OCI-LY7 (cell line): ENCODE data around the gene SLC25A6. TPM values are rescaled to one million over a fixed set of nuclear protein-coding genes. Genes with fewer than 3 reads are reported as not detected.

ENCODE experiments used
- BruUV-seq: library from RNA; stranded (reverse); fragments of 400-500 nt; replicated peaks from 2 replicates; lab custom pipeline; 2021; lab: Mats Ljungman, UMichigan
- CTCF ChIA-PET: fragments of 300-600 bp; sonication (Branson Sonifier 250); formaldehyde crosslinking; loops from one replicate; lab custom pipeline; 2022; ENCODE audit warnings: antibody characterized with exemption; ENCODE audit not compliant: unreplicated experiment; lab: Charles Lee
- POLR2A ChIA-PET: fragments of 300-600 bp; sonication (Branson Sonifier 250); formaldehyde crosslinking; loops from one replicate; lab custom pipeline; 2022; ENCODE audit warnings: antibody characterized with exemption; lab: Charles Lee
- DNase-seq: peaks from one replicate; pipeline ENCODE4 v3.0.0-alpha.2; 2015; ENCODE audit warnings: low spot score
- H2AFZ ChIP-seq: fragments of 200-600 bp; sonication (generic), shearing (Covaris generic); 2 replicates; pipeline ENCODE4 v1.6.1; 2014; ENCODE audit warnings: mild to moderate bottlenecking, antibody characterized with exemption, low read length, moderate library complexity
- H3K27ac ChIP-seq: fragments of 200-600 bp; sonication (generic); 2 replicates; pipeline ENCODE4 v1.5.1; 2014; ENCODE audit warnings: mixed run types, low read depth, mild to moderate bottlenecking, moderate library complexity, low read length, inconsistent platforms; ENCODE audit not compliant: poor library complexity, severe bottlenecking
- H3K36me3 ChIP-seq: fragments of 200-600 bp; sonication (generic); 2 replicates; pipeline ENCODE4 v1.6.1; 2014; ENCODE audit warnings: mild to moderate bottlenecking, antibody characterized with exemption, low read length, moderate library complexity, mixed read lengths; ENCODE audit not compliant: insufficient read depth
- H3K4me1 ChIP-seq: fragments of 200-600 bp; sonication (generic); 2 replicates; pipeline ENCODE4 v1.5.1; 2014; ENCODE audit warnings: mild to moderate bottlenecking, low read length; ENCODE audit not compliant: insufficient read depth, poor library complexity, severe bottlenecking
- H3K4me2 ChIP-seq: fragments of 200-600 bp; sonication (generic); 2 replicates; pipeline ENCODE4 v1.6.1; 2014; ENCODE audit warnings: mild to moderate bottlenecking, low read length
- H3K4me3 ChIP-seq: fragments of 200-600 bp; sonication (generic); 2 replicates; pipeline ENCODE4 v1.5.1; 2014; ENCODE audit warnings: mild to moderate bottlenecking, low read depth, low read length; ENCODE audit not compliant: poor library complexity, severe bottlenecking
- H3K79me2 ChIP-seq: fragments of 200-600 bp; sonication (generic); 2 replicates; pipeline ENCODE4 v1.6.1; 2016; ENCODE audit warnings: low read depth, mild to moderate bottlenecking, low read length, moderate library complexity, mixed read lengths; ENCODE audit not compliant: insufficient read depth
- H3K9me2 ChIP-seq: fragments of 200-600 bp; sonication (generic); 2 replicates; pipeline ENCODE4 v1.6.1; 2016; ENCODE audit warnings: mild to moderate bottlenecking, low read length, mixed read lengths; ENCODE audit not compliant: insufficient read depth
- H3K9me3 ChIP-seq: fragments of 200-600 bp; sonication (generic); 2 replicates; pipeline ENCODE4 v1.6.1; 2014; ENCODE audit warnings: mild to moderate bottlenecking, mixed run types, low read length, mixed read lengths
- H4K20me1 ChIP-seq: fragments of 200-600 bp; sonication (generic); 2 replicates; pipeline ENCODE4 v1.6.1; 2014; ENCODE audit warnings: mild to moderate bottlenecking, antibody characterized with exemption, low read length, moderate library complexity, mixed read lengths; ENCODE audit not compliant: insufficient read depth
- EZH2phosphoT487 ChIP-seq: fragments of 200-600 bp; sonication (generic); IDR thresholded peaks from 2 replicates; pipeline ENCODE4 v1.6.1; 2018; ENCODE audit warnings: low read depth, borderline replicate concordance, mild to moderate bottlenecking, mixed run types, antibody characterized with exemption, low read length, moderate library complexity, mixed read lengths
- intact Hi-C: fragments of 100-400 bp; cut with micrococcal nuclease; formaldehyde crosslinking; loops from one replicate; pipeline ENCODE4 v1.10.0; 2022; ENCODE audit not compliant: unreplicated experiment
- total RNA-seq, 2 experiments: library from RNA; depleted of rRNA in 1 of 2; stranded (reverse); fragments of >200 nt in 1 of 2; shearing (Covaris generic) in 1 of 2; gene quantifications; 2 replicates each; pipeline ENCODE4 v1.2.3, GENCODE V29; 2014 to 2022
- TF ChIP-seq, protein P1 (sequence below): fragments of 200-600 bp; sonication (generic); conservative IDR thresholded peaks from 2 replicates; pipeline ENCODE4 v1.5.1; 2014; ENCODE audit warnings: mild to moderate bottlenecking, antibody characterized with exemption, low read length, moderate library complexity, mixed read lengths

SLC25A6 gene
- total RNA-seq, 2 experiments from 2014 or later = 196 to 444 TPM

DNA sequence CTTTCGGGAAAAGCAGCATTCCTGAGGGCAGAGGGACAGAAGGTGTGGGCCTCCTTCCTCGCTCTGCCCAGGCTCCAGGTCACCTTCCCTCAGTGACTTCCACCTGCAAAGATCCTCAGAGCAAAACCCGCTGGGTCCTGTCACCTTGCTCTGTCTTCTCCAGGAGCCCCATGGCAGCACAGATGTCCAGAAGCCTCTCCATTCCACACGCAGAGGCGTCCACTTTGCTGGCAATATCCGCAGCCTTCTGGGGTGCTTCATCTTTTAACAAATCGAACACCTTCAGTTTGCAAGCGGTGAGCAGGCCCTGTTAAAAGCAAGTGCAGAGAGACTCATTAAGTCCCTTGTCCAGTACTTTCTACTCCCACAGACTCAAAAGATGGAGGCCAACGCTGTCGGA, 33.5 kb upstream of the SLC25A6 start:
- DNase-seq = no peak
- Histone ChIP-seq H3K4me1 (no peaks in the 10 kb centered on the region), H4K20me1 (no peaks in the 10 kb centered on the region), H3K4me3 (no peak overlapping the region), H3K4me2 (no peak overlapping the region), H3K27ac (no peak overlapping the region), H3K9me2 (no peaks in the 10 kb centered on the region), H3K9me3 (peaks cover 16% of the 10 kb centered on the region), H2AFZ (no peak overlapping the region), H3K36me3 (peaks cover 80% of the 10 kb centered on the region), H3K79me2 (no peaks in the 10 kb centered on the region)
- POLR2A ChIA-PET = no interaction called here
- no TSS peak for BruUV-seq
- CTCF ChIA-PET = no interaction called here
- no peak for TF ChIP-seq EZH2phosphoT487
- TF ChIP-seq, protein P1, sequence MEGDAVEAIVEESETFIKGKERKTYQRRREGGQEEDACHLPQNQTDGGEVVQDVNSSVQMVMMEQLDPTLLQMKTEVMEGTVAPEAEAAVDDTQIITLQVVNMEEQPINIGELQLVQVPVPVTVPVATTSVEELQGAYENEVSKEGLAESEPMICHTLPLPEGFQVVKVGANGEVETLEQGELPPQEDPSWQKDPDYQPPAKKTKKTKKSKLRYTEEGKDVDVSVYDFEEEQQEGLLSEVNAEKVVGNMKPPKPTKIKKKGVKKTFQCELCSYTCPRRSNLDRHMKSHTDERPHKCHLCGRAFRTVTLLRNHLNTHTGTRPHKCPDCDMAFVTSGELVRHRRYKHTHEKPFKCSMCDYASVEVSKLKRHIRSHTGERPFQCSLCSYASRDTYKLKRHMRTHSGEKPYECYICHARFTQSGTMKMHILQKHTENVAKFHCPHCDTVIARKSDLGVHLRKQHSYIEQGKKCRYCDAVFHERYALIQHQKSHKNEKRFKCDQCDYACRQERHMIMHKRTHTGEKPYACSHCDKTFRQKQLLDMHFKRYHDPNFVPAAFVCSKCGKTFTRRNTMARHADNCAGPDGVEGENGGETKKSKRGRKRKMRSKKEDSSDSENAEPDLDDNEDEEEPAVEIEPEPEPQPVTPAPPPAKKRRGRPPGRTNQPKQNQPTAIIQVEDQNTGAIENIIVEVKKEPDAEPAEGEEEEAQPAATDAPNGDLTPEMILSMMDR = no peak
- intact Hi-C loops = no loop called here

DNA sequence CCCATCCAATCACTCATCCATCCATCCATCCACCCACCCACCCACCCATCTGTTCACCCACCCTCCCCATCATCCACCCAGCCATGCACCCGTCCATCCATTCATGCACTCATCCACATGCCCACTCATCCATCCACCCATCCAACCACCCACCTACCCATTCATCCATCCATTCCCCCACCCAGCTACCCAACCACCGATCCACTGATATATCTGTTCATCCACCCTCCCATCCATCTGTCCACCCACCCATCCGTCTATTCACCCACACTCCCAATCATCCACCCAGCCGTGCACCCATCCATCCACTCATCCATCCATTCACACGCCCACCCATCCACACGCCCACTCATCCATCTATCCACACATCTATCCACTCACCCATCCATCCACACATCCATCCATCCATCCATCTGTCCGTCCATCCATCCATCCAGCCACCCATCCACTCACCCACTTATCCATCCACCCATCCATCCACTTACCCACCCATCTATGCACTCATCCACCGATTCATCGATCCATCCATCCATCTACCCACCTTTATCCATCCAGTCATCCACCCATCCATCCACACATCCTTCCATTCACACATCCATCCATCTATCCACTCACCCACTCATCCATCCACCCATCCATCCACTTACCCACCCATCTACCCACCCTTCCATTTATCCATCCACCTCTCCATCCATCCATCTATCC, 32.4 kb upstream of the SLC25A6 start:
- no peak for TF ChIP-seq EZH2phosphoT487
- TF ChIP-seq, protein P1 = no peak
- Histone ChIP-seq H3K4me3 (no peak overlapping the region), H3K79me2 (no peaks in the 10 kb centered on the region), H3K4me2 (no peak overlapping the region), H3K36me3 (peaks cover 87% of the 10 kb centered on the region), H3K9me2 (no peaks in the 10 kb centered on the region), H2AFZ (no peak overlapping the region), H3K27ac (no peak overlapping the region), H3K4me1 (no peaks in the 10 kb centered on the region), H4K20me1 (no peaks in the 10 kb centered on the region), H3K9me3 (peaks cover 16% of the 10 kb centered on the region)
- no TSS peak for BruUV-seq
- ChIA-PET POLR2A (no interaction called here), CTCF (no interaction called here)
- no peak for DNase-seq
- intact Hi-C loops = no loop called here

DNA sequence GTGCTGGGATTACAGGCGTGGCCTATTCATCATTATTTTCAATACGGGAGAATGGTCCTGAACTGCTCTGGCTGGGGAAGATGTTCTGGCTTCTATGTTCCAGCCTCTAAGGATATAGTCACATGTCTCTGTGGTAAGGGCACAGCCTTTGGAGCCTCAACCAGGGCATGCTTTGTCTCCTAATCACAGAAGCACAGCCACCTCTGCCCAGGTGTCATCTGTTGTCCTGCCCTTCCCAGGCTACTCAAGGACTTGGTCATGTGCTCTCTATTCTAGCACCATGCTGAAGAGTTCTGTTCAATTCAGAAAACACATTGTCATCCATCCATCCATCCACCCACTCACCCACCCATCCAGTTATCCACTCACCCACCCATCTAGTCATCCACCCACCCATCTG, 31.3 kb upstream of the SLC25A6 start:
- Histone ChIP-seq H3K4me2 (no peak overlapping the region), H3K9me3 (peaks cover 16% of the 10 kb centered on the region), H3K9me2 (no peaks in the 10 kb centered on the region), H3K4me1 (no peaks in the 10 kb centered on the region), H3K79me2 (no peaks in the 10 kb centered on the region), H3K4me3 (no peak overlapping the region), H4K20me1 (no peaks in the 10 kb centered on the region), H2AFZ (no peak overlapping the region), H3K27ac (no peak overlapping the region), H3K36me3 (peaks cover 98% of the 10 kb centered on the region)
- TF ChIP-seq, protein P1 = no peak
- no peak for TF ChIP-seq EZH2phosphoT487
- POLR2A ChIA-PET = no interaction called here
- no TSS peak for BruUV-seq
- DNase-seq = no peak
- CTCF ChIA-PET = no interaction called here
- intact Hi-C loops = no loop called here
